ELF-1 (cell line): Measurements from ENCODE around the gene RAB6B.

Source experiments
- DNase-seq: peaks from one replicate; pipeline ENCODE4 v3.0.0-alpha.2; 2016; ENCODE audit warnings: low read depth, low spot score

Gene RAB6B

DNA sequence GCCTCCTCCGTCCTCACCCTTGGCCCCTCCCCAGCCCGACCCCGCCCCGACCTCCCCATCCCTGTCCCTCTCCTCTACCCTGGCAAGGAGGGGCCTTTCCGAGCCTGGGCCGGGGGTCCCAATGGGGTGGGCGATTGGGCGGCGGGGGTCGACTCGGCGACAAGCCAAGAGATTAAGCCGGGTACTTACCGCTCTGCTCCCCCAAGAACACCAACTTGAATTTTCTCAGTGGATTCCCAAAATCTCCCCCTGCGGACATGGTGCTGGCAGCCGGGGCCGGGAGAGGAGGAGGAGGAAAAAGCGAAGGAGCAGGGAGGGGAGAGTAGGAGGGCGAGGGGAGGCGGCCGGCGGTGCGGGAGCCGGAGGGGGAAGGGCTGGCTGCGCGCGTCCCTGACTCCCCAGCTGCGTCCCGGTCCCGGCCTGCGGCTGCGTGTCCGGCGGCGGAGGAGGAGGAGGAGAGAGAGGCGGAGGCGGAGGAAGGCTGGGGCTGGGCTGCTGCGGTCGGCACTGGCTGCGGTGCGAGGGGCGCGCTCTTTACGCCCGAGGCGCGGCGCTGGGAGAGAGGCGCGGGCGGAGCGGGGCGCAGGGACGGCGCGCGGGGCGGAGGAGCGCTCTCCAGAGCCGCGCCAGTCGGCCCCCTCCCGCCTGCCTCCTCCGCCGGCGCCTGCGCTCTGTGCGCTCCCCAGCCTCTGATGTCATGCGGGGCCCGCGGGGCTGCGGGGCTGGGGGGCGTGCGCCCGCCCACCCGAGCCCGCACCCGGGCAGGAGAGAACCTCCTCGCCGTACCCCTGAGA, at the start of gene RAB6B:
Gene RAB6B, minus strand, starts transcription at position 675 of the 794 bp plus-strand sequence. Its CDS starts 416 bp downstream, at position 259.
- DNase-seq, result peak; percentile 65

DNA sequence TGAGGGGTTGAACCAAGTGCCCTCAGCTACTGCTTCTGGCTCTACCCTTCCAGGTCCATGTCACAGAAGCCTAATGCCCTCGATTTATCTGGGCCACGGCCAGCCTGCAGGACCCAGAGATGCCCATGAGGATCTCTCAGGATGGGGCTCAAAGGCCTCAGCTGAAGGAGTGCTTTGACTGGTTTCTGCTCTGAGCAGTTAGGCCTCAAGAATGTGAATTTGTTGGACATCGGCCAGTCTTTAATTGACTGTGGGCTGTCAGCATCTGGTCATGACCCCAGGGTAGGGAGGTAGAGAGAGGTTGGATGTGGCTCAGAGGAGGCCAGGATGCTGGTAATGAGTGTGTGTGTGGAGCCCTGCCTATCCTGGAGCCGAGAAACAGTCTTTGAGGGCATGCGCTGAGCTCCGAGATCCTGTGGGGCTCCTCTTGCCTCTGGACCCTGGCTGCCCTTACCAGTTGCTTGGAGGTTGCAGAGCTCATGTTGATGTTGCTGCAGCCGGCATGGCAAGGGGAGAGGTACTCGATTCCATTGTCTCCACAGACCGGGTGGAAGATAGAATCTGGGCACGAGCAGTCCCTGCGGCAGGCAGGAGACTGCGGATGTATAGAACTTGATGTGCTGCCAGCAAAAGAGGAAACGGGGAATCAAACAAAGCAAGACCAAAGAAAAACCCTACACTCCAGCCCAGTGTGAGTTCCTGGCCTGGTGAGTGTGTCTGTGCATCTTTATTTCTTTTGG, 49.1 kb upstream of the RAB6B start:
- no peak for DNase-seq

DNA sequence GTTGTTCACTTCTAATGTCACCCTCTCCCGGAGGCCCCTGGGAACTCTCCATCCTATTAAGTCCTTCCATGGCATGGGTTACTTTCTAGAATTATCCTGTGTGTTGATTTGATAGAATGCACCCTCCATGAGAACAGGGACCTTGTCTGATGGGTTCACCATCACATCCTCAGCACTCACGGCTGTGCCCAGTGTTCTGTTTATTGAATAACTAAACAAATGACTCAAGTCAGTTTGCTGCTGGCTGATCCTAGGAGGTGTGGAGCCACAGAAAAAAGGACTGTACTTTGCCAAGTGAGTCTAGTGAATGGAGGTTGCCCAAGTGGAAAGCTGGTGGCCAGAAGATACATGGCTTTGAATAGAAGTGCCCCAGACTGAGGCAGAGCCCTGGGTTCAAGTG, 48.5 kb upstream of the RAB6B start:
- DNase-seq, result no peak

DNA sequence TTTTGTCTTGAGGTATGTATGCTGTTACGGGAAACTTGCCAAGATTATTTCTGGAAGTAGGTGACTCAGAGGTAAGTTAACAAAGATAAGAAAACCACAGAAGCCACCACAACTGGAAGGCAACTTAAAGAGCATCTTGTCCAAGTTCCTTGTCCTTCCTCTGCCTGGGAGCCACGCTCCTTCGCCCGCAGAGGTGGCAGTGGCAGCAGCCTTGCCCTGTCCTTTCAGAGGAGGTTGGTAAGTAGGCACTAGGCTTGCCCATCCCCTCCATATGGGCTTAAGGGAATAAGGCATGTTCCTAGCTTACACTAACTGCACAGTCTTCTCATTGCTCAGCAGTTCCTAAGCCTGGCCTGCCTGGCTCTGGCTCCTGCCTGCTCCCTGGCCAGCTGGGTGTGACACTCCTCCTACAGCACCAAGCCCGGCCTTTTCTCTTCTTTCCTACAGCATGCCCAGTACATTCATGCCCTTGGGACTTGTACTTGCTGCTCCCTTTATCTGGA, 48.0 kb upstream of the RAB6B start:
- no peak for DNase-seq

DNA sequence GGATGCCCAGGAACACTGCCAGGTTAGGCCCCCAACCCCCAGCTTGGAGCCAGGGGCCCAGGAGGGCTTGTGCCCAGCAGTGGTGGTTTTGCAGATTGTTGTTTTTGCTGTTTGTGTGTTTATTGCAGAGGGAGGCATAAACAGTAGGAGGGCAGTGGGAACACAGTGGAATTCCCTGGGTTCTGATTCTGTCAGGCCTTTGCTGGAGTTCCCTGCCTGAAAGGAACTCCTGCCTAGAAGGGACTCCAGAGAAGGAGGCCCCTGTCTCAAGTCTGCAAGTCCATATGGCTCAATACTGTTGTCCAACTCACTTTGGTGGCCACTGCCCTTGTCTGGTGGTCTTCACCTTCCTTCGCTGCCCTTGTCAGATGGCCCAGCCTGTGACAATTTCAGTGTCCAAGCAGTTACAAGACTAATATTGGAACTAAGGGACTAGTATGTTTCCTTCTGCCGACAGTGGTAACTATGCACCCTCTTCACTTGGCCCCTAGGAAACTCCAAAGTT, 47.4 kb upstream of the RAB6B start:
- DNase-seq, result no peak

DNA sequence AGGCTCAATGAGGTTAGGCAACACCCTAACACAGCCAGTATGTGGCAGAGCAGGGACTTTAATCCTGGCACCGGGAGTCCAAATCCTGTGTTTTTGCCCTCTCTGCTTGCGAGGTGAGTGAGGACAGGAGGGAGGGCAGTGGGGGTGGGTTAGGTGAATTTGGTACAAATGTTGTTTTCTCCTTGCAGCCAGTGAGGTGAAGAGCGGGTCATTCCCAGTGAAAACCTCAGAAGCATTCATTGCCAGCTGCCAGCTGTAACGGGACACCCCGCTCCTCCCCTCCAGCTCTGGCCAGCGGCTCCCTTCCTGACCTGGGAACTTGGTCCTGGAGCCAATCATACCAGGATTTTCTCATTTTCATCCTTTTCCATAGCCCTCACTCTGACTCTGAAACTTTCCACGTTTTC, 45.7 kb upstream of the RAB6B start:
- no peak for DNase-seq

DNA sequence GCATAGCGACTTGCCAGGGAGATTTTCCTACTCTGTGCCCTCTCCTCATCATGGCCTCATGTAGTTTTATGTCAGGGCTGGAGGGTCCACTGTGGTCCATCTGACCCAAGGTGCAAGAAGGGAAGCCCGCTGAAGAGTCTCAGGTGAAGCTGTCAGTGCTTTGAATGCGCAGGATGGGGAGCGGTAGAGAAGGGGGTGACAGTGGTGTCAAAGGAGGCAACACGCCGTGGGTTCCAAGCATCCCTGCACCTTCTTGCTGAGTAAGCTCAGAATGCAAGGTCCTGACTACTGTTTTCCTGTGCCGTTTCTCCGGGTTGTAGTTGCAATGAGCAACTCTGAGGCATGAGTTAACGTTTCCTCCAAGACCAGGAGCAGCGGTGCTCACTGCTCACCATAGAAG, 44.9 kb upstream of the RAB6B start:
- no peak for DNase-seq

DNA sequence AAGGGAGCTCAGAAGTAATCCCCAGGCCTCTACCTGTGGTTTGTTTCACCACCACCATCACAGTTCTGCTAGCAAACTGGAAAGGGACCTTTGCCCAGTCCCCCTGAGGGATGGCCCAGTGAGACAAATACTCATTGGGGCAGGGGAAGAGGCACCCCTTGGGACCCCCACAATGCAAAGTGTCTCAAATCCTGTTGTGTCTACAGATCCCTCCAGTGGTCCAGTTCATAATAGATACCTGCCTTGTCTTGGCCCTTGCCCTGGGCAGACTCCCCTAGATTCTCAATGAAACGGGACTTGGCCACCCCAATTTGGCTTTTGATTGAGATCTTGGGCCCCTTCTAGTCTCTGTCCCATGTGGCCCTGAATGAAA, 43.8 kb upstream of the RAB6B start:
- no peak for DNase-seq

DNA sequence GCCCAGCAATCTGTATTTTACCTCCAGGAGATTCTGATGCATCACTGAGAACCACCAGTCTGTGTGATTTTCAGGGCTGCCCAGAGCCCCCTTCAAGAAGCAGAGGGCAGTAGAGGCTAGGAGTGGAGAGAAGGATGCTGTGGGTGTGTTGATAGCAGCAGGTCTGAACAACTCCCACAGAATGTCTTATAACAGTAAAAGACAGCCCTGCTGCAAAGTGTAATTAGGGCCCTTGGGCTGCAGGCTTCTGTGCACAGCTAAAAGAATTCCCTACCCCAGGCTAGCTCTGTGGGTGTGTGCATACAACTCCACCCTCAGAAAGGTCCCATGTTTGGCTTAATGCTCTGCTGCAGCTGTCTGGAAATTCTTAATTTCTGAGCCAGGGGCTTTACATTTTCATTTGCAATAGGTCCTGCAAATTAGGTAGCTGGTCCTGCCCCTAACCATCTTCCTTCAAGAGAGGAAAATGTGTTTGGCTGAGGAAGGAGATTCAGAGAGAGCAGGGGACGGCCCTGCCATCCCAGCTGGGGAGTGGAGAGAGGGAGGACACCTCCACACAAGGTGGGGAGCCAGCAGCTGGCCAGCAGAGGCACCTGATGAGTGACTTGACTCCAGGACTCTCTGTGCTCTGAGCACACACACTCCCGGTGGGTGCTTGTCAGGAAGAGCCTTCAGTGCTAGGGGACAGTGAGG, 43.2 kb upstream of the RAB6B start:
- DNase-seq, result peak; percentile 72

DNA sequence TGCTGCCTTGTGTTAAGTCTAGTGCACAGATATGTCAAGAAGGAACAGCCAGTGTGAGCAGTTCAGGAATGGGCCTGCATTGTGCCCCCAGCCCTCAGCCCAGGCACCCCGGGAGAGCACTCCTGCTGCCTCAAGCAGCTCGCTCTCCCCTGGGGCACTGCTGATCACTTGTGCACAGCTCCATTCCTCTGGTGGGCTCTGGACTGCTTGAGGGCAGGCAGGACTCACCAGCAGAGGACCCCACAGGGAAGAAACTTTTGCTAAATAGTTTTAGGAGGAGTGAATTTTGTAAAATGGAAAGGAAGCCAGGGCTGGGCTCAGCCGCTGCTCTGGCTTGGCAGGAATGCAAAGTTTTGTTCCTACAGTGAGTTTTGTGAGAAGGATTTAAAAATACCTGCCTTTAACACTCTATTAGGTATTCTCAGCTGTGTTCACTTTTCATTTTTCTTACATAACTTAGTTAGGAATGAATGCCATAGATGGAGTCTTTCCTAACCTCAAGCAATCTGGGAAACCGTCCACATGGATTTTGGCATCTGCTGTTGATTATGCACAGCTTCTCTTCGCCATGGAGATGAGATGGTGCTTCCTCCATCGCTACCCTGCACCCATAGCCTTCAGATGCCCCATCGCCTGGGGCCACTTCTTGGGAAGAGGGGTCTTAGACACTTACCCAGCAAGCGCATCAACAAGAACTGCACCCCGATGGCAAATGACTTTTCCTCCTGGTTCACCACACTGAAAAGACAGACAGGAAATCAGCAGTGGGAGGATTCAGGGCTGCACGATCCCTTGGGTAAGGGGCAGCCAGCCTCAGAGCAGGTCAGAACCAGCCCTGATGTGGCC, 42.3 kb upstream of the RAB6B start:
- DNase-seq, result no peak

DNA sequence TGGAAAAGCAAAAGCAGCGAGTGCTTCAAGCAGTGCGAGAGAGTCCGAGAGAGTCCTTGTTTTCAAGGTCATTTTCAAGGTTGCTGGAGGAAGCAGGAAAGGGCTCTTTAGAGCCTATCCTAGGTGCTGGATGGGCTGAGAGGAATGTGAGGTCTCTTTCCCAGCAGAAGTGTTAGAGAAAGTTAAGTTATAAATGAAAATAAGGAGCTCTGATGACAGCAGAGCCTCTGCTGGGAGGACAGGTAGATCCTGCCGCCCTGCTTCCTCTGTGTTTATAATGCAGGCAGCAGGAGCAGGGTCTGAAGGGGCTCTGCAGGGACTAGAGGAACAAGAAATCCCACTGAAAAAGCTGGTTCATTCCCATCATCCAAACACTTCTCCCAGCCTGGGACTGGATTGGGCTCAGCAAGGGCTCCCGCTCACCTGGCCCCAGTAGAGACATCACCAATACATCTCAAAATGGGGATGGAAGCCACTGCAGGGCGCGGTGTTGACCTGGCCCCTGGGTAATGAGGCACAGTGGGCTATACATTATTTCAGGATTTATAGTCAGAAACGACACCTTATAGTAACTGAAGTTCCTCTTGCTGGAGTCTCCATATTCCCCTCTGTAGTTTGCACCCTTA, 41.5 kb upstream of the RAB6B start:
- no peak for DNase-seq

DNA sequence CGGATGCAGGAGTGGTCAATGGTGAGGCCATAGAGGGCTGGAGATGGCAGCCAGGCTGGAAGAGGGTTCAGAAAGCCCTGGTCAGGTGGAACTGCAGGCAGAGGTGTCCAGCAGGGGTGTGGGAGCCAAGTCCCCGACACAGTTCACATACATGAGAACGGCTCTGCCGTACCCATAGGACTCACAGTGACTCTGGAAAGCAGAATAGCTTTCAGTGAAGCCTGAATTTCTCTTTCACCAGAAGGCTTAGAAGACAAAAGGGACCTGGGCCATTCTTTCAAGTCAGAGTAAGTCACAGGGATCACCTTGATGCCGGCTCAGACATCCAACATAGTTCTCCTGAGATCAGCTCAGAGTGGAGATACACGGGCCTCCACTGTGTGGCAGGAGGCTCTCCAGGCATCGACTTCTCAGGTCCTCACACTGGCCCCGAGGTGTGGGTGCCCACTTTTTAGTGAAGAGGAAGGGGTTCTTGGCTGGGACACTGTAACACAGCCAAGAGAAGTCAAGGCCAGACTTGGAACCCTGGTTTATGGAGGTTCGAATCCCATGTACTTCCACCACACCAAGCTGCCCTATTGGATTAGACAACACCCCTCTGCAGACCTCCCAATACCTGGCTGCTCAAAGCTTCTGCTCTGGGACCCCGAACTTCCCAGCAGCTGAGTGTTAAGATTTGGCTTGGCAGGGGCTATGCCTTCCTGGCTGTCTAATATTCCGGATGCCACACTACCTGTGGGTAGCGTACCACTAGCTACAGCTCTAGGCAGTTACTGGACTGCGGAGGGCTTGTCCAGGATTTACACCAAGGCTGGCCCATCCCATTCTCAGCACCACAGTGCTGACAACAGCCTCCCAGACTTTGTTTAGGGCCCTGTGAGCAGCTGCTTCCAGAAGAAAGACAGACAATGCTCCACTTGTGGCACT, 40.4 kb upstream of the RAB6B start:
- no peak for DNase-seq

DNA sequence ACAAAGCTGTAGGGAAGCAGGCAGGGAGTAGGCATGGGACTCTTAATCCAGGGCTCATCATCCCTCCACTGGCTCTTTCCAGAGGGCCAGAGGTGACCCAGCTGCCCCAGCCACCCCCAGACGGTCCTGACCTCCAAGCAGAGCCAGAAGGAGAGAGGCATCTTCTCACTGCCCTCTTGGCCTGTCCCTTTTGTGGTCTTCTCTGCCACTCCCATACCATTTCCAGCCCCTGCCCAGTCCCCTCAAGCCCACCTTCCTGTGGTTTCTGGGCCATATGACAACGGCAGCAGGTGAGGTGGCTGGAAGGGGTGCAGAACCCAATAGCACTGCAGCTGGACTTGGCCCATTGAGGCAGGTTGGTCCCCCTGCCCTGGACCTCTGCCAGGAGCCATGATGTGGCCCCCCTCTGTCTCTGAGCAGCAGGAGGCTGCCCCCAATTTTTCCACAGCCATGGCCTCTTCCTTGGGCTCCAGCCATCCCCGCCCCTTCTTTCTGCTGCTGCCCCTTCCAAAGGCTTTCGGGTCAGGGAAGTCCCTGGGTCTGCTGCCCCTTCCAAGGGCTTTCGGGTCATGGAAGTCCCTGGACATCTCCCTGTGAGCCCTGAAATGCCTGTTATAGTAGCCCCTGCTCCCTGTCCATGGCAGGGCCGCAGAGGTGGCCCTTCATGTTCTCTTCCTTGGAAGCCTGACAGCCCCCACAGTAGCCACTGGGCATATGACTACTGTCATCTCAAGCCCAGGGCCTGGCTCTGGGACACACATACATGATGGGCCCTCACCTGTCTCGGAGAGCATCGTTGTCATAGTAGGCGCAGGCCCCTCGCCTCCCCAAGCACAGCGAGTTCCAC, 39.5 kb upstream of the RAB6B start:
- no peak for DNase-seq

DNA sequence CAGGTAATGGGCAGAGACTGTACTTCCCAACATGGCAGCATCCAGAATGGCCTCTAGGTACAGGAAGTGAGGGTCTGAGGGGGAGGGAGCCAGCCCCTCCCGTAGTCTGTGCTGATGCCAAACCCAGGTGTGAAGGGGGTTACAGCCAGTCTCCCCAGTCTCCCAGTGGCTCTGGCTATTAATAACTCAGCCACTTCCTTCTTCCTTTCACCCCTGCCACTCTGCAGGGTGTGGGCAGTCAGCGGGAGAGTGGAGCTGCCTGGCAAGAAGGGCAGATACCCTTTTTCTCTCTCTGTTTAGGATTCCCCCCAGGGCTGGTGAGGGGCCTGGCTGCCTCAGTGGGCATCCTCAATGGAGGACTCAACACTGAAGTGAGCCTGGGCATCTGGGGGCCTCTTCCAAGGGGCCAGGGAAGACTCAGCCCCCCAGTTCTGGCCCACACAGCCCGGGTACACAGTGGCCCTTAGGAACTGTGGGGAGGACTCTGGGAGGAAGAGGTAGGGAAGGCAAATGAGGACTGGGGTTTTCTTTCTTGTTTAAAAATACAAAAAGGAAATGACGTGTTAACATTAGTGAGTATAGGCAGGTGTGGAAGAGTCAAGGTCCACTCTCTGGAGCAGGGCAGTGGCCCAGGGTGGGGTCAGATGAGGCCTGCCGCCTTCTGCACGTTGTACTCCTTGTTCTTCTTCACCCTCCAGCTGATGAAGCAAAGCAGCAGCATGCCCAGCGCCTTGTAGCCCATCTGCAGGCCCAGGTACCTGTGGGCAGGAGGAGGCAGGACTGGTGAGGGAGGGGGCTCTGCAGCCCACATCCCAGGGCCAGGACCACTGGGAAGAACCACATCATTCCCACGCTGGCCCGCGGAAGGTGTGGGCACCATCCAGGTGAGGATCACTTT, 38.6 kb upstream of the RAB6B start:
- no peak for DNase-seq

DNA sequence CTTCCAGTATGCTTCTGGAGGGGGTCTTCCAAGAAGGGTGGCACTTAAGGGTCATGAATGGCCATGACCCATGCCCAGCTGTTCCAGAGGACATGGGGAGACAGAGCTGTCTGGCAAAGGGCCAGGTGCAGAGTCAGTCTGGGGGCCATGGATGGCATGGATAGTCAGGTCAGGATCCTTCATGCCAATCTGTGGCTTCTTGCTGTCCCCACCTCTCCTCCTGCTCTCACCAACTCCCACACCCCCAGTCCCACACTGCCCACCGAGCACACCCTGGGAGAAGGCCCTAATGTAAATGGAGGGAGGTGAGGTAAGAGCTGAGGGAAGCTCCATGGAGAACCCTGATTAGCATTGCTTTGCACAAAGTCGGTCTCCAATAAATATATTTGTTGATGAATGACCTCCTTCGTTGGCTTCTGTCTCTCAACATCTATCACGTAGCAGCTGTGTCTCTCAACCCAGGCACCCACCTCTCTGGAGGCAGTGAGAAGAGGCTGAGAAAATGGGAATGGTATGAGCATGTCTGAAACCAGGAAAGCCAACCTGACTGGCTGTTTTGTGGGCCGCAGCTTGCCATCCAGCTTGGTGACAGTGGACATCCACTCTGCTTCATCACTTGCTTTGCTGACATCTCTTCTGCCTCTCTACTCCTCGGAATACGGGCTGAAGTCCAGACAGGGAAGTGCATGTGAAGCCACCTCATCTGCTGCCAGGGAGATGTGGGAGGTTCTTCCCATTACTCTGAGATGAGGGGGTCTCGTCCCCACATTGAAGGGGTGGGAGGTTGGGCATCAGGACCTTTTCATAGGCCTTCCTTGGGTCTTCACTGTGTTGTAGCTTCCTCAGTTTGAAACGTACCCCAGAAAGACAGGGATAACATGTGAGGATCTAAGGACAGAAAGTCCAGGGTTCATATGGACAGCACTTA, 37.7 kb upstream of the RAB6B start:
- no peak for DNase-seq

DNA sequence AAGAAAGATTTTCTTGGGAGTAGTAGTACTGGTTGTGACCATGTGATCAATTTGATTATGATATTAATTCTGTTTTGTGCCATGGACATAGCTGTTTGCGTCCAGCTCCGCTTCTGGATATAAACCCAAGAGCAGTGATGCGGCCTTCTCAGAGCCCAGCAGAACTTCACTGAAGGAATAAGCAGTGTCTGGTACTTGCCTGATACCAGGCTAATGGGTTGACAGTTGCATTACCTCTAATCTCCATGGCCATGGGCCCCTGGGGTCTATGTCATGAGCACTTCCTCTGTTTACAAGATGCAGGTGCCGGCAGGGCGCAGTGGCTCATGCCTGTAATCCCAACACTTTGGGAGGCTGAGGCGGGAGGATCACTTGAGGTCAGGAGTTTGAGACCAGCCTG, 36.3 kb upstream of the RAB6B start:
- no peak for DNase-seq

DNA sequence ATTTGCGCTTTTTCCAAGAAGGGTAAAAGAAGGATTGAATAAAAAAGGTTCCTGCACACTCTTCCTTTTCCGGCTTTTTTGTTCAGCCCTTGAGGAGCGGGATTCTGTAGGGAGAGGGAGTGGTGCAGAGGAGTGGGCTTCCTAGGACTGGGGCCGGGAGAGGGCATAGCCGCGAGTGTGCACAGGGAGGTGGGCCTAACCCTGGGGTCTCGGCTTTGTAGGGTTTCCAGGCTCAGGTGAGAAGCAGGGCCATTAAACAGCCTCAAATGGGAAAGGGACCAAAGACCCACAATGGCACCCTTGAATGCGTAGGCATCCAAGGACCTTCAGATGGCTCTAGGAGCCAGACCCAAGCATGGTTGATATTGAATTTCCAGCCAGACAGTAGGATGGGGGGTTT, 35.4 kb upstream of the RAB6B start:
- no peak for DNase-seq
